Transverse colon (tissue), 4 donors: ENCODE results near the gene PSEN2. TPM values are rescaled to one million over a fixed set of nuclear protein-coding genes. Genes with fewer than 3 reads are reported as not detected.

ENCODE experiments used
- DNase-seq: peaks from one replicate; pipeline ENCODE4 v3.0.0-alpha.2; 2019
- H3K27ac ChIP-seq, 4 donors: fragments of 200-600 bp; sonication (generic); 2 replicates each; pipeline ENCODE4 v1.5.1; 2016 to 2018; ENCODE audit warnings: inconsistent platforms in 4 of 4
- H3K27me3 ChIP-seq: fragments of 200-600 bp; sonication (generic); 2 replicates; pipeline ENCODE4 v1.5.1; 2017; ENCODE audit warnings: inconsistent platforms
- H3K36me3 ChIP-seq, 4 donors: fragments of 200-600 bp; sonication (generic); 2 replicates each; pipeline ENCODE4 v1.5.1; 2017 to 2019; ENCODE audit warnings: inconsistent platforms in 4 of 4
- H3K4me1 ChIP-seq, 4 donors: fragments of 200-600 bp; sonication (generic); 2 replicates each; pipeline ENCODE4 v1.5.1; 2017 to 2020; ENCODE audit warnings: inconsistent platforms in 4 of 4
- H3K4me3 ChIP-seq, 4 donors: fragments of 200-600 bp; sonication (generic); 1 replicate in 1 of 4; 2 replicates in 3 of 4; pipeline versions ENCODE4 v1.5.1 to v1.6.1; 2017 to 2019; ENCODE audit warnings: inconsistent platforms in 4 of 4
- H3K9me3 ChIP-seq, 2 donors: fragments of 200-600 bp; sonication (generic); 2 replicates each; pipeline ENCODE4 v1.5.1; 2017 to 2019; ENCODE audit warnings: inconsistent platforms in 2 of 2
- CTCF ChIP-seq, 5 experiments: fragments of 200-600 bp in 3 of 5; fragments of 450-650 bp in 2 of 5; sonication (generic) in 3 of 5; IDR thresholded peaks; 1 replicate in 2 of 5; 2 replicates in 3 of 5; pipeline ENCODE4 v1.5.1; 2016 to 2017; ENCODE audit warnings: antibody characterized with exemption in 5 of 5, inconsistent platforms in 3 of 5, mild to moderate bottlenecking in 2 of 5, moderate library complexity in 1 of 5
- EP300 ChIP-seq: sonication (generic); formaldehyde crosslinking; IDR thresholded peaks from one replicate; pipeline ENCODE4 v1.6.1; 2017; ENCODE audit warnings: antibody characterized with exemption, low read depth
- POLR2A ChIP-seq: fragments of 450-650 bp; IDR thresholded peaks from one replicate; pipeline ENCODE4 v1.6.1; 2016; ENCODE audit warnings: antibody characterized with exemption, mild to moderate bottlenecking, moderate library complexity
- POLR2AphosphoS5 ChIP-seq, 3 donors: sonication (generic); formaldehyde crosslinking; IDR thresholded peaks; one replicate each; pipeline ENCODE4 v1.6.1; 2016; ENCODE audit warnings: antibody characterized with exemption in 3 of 3
- WGBS, 2 donors: methylation state at CpG; one replicate each; pipeline ENCODE4 v1.1.5; 2018; ENCODE audit warnings: low coverage in 1 of 2; 5-methylcytosine and 5-hydroxymethylcytosine counted together
- in situ Hi-C, 4 donors: fragments of 200-750 bp; cut with MboI; loops; one replicate each; pipeline versions ENCODE4 v1.15.0 to v1.15.1; 2017; ENCODE audit warnings: low sequenced_read_pairs in 3 of 4, low pct_ligation_motif_present in 1 of 4, low pct_unique_long_range_greater_than_20kb in 1 of 4
- intact Hi-C: fragments of 100-400 bp; cut with DNase I; formaldehyde crosslinking; loops from one replicate; pipeline ENCODE4 v1.15.1; 2023; ENCODE audit warnings: low total_unique reads
- total RNA-seq, 4 donors: library from RNA; depleted of rRNA; stranded (reverse); fragments of >200 nt; gene quantifications; one replicate each; pipeline ENCODE4 v1.1.0, GENCODE V29; 2016

PSEN2 gene
- total RNA-seq, 4 donors from 2014 or later, result 24.6 to 47.5 (median 35.6) TPM

GRCh38 chr1:226864311-226864710 is 6.1 kb upstream of the PSEN2 start:
- WGBS, 2 donors, result 94% methylated on average over 4 of the region's 4 CpGs; no CpG with 5 or more reads in 1 of the 2 donors
- H3K27me3 ChIP-seq, result no peaks in the 10 kb centered on the region
- in situ Hi-C loops, result no loop called here
- DNase-seq, result peak; percentile 26
- no peak overlapping the region for H3K27ac ChIP-seq
- H3K36me3 ChIP-seq, result no peaks in the 10 kb centered on the region
- no peak for TF ChIP-seq EP300
- no peaks in the 10 kb centered on the region for H3K9me3 ChIP-seq
- H3K4me1 ChIP-seq, result peaks cover 0 to 20% (median 13%) of the 10 kb centered on the region in 4 donors
- no peak overlapping the region for H3K4me3 ChIP-seq
- intact Hi-C loops, result no loop called here

GRCh38 chr1:226865590-226865989 is 4.8 kb upstream of the PSEN2 start:
- Histone ChIP-seq H3K4me3 (no peak overlapping the region), H3K4me1 (peaks cover 0 to 24% (median 16%) of the 10 kb centered on the region in 4 donors), H3K27me3 (no peaks in the 10 kb centered on the region), H3K27ac (no peak overlapping the region), H3K36me3 (no peaks in the 10 kb centered on the region), H3K9me3 (no peaks in the 10 kb centered on the region)
- 50% methylated on average over 4 of the region's 4 CpGs; no CpG with 5 or more reads in 1 of the 2 donors for WGBS, 2 donors
- in situ Hi-C loops, result no loop called here
- DNase-seq, result no peak
- no peak for TF ChIP-seq CTCF (IDR thresholded peaks at IDR 0.05)
- no peak for TF ChIP-seq EP300
- no peak for TF ChIP-seq POLR2AphosphoS5 (IDR thresholded peaks at IDR 0.05)
- TF ChIP-seq POLR2A, result no peak
- intact Hi-C loops, result no loop called here

- peaks cover 6 to 41% (median 27%) of the 10 kb centered on the region in 4 donors for H3K4me1 ChIP-seq
- H3K27ac ChIP-seq, result no peak overlapping the region
- no peaks in the 10 kb centered on the region for H3K27me3 ChIP-seq
- H3K9me3 ChIP-seq, result no peaks in the 10 kb centered on the region
- in situ Hi-C loops, result no loop called here
- H3K36me3 ChIP-seq, result no peaks in the 10 kb centered on the region
- H3K4me3 ChIP-seq, result no peak overlapping the region
- no peak for DNase-seq
- 82% methylated on average over 6 of the region's 6 CpGs; no CpG with 5 or more reads in 1 of the 2 donors for WGBS, 2 donors
- no peak for TF ChIP-seq POLR2A
- no peak for TF ChIP-seq CTCF (IDR thresholded peaks at IDR 0.05)
- TF ChIP-seq POLR2AphosphoS5 (IDR thresholded peaks at IDR 0.05), result no peak
- TF ChIP-seq EP300, result no peak
- intact Hi-C loops, result no loop called here
Observed at GRCh38 chr1:226867461-226868054, 2.9 kb upstream of the PSEN2 start.

GRCh38 chr1:226868726-226869125 is 1.7 kb upstream of the PSEN2 start:
- Histone ChIP-seq H3K36me3 (no peaks in the 10 kb centered on the region), H3K4me1 (peaks cover 6 to 35% (median 26%) of the 10 kb centered on the region in 4 donors), H3K4me3 (no peak overlapping the region), H3K27me3 (no peaks in the 10 kb centered on the region), H3K27ac (no peak overlapping the region), H3K9me3 (no peaks in the 10 kb centered on the region)
- no peak for TF ChIP-seq EP300
- no peak for TF ChIP-seq POLR2AphosphoS5 (IDR thresholded peaks at IDR 0.05)
- TF ChIP-seq CTCF (IDR thresholded peaks at IDR 0.05), result no peak
- intact Hi-C loops, result no loop called here
- in situ Hi-C loops, result no loop called here
- no peak for DNase-seq
- 96 to 100% methylated on average over 1 of the region's 1 CpG for WGBS, 2 donors

- H3K4me1 ChIP-seq, result peaks cover 6 to 25% (median 17%) of the 10 kb centered on the region in 4 donors
- WGBS, 2 donors, result 22 to 33% methylated on average over 1 to 7 of the region's 7 CpGs
- TF ChIP-seq CTCF (IDR thresholded peaks at IDR 0.05) (no peak), POLR2AphosphoS5 (IDR thresholded peaks at IDR 0.05) (no peak), EP300 (no peak), POLR2A (no peak)
- H3K36me3 ChIP-seq, result no peaks in the 10 kb centered on the region
- H3K27me3 ChIP-seq, result no peaks in the 10 kb centered on the region
- DNase-seq, result no peak
- intact Hi-C loops (no loop called here), in situ Hi-C loops (no loop called here)
- peak overlapping the region in 3 of 4 donors; percentile 71 to 90 (median 85) for H3K4me3 ChIP-seq
- H3K9me3 ChIP-seq, result no peaks in the 10 kb centered on the region
- H3K27ac ChIP-seq, result peak overlapping the region; percentile 83 to 90 (median 86)
Observed at GRCh38 chr1:226870026-226870400, 403 bp upstream of the PSEN2 start.
